GM12864 (cell line): ENCODE measurements around the gene ZXDC.

Source experiments
- DNase-seq: peaks from one replicate; pipeline ENCODE4 v3.0.0-alpha.2; 2011; ENCODE audit warnings: low read depth
- H3K4me3 ChIP-seq: 2 replicates; pipeline ENCODE4 v1.5.1; 2011; ENCODE audit warnings: mild to moderate bottlenecking, low read depth, low read length, control low read depth
- CTCF ChIP-seq: IDR thresholded peaks from 2 replicates; pipeline ENCODE4 v1.5.1; 2011; ENCODE audit warnings: low read depth, mild to moderate bottlenecking, moderate library complexity, low read length, control low read depth, inconsistent platforms; ENCODE audit errors: missing control alignments

Gene ZXDC

GRCh38 chr3:126391631-126392030, 84.1 kb downstream of the ZXDC start:
- TF ChIP-seq CTCF, result no peak
- DNase-seq, result no peak
- no peak overlapping the region for H3K4me3 ChIP-seq

DNA sequence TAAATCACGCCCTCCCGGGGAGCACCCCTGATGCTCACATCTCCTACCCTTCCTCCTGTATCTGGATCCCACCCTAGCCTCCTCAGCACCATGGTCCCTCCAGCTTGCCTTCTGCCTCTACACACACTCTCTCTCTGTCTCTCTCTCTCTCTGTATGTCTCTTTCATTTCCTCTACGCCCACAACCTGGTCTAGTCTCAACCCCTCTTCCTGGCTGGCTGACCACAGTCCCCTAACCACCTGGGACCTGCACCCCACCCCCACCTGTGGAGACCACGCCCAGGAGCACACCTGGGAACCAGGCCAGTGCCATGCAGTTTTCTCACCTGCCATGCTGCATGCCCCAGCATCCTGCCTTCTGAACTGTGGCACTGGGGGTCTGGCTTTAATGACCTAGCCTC, 84.9 kb downstream of the ZXDC start:
- no peak overlapping the region for H3K4me3 ChIP-seq
- TF ChIP-seq CTCF, result no peak
- no peak for DNase-seq

DNA sequence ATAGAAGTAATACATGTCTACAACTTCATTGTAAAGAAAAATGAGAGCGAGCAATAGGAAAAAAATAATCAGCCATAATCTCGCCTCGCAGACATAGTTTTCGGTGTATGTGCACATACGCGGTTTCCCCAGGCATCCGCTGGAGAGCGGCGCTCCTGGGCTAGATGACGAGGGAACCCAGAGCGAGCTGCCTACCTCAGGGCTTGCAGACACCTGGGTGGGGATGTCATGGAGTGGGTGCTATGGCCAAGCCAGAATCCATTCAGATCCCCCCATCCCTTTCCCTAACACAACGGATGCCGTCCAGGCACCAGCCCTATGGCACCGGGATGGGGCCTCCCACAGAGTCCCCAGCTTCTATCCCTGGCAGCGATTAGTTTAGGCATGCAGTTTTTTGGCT, 85.5 kb downstream of the ZXDC start:
- no peak for TF ChIP-seq CTCF
- H3K4me3 ChIP-seq, result no peak overlapping the region
- no peak for DNase-seq

GRCh38 chr3:126389794-126390146, 85.9 kb downstream of the ZXDC start:
- no peak for DNase-seq
- TF ChIP-seq CTCF, result no peak
- no peak overlapping the region for H3K4me3 ChIP-seq

DNA sequence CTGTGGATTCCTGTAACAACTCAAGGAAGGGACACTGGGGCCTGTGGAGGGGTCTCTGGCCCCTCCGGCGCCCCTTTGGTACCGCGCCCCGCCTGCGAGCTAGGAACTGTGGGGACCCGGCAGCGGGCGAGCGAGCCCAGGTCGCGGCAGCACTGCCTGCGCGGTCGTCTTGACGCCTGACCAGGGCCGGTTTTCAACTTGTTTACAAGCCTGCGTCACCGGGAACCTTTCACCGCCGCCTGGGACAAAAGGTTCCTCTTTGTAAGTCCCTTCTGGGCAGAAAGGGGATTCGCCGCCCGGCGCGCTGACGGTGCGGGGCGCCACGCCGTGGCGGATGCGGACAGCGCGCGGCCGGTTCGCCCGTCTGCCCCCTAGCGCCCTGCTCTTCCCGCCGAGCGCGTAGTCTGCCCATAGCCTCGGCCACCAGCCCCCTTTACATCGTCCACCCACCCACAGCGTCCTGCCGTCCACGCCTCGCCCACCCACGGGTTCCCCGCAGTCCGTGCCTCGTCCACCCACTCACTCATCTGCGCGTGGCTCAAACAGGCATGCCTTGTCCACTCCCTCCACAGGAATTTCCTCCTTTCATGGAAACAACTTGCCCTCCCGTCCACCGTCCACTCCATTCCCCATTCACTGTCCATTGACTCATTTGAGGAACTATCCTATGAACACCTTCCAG, 86.4 kb downstream of the ZXDC start:
- peak; percentile 16 for DNase-seq
- peak; percentile 84 for TF ChIP-seq CTCF
- peak overlapping the region; percentile 6; the same call in 1 of the 2 replicates for H3K4me3 ChIP-seq
